ENCODE data around the gene ELOB.

GRCh38 chr16:2726923-2727322, 50.2 kb downstream of the ELOB start:
- TF ChIP-seq CTCF (IDR thresholded peaks at IDR 0.05) (no peak), POLR2A (IDR thresholded peaks at IDR 0.05) (no peak)
